ENCODE results near the gene MTHFD2L. TPM values are rescaled to one million over a fixed set of nuclear protein-coding genes. Genes with fewer than 3 reads are reported as not detected.

MTHFD2L gene
- total and polyA plus RNA-seq, 9 of the 15 experiments (the other 6 are each of a cell fraction or from before 2014, with no cell fraction given), result 10.0 to 39.0 (median 26.0) TPM

DNA sequence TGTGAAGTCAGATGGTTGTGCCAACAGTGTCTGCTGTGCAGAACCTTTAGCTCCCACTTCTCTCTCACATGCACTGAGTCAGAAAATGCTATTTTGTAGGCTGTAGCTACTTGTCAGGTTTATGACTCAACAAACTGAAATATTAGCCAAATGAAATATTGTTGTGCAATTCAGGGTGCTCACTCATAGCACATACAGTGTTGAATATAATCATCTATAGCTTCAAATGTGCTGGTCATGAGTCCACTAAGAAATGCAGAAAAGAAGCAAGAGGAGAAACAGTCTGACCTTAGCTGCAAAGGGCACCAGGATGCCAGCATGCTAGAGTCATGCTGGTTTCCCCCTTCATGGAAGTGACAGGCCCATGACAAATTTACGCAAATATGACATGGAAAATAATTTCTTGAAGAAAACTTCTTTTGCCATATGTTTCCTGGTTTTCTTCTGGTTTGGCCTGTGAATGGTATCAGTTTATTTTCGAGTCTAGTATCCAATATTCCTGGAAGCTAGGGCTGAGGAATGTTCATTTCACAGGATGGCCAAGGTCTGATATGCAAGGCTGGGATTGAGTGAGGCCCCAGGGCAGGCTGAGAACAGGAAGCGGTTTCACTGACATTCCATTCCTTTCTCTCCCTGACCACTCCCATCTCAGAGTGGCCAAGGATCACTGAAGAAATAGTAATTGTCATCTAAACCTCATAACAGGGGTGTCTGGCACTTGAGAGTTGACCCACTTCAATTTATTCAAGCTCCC lies 48.6 kb upstream of the MTHFD2L start:
- H3K27ac ChIP-seq (ENCODE audit: extremely low read depth, low read depth, low read length), result 0 out of 3 replicates have a peak overlapping the region, but pooled peaks have one; percentile 4
- intact Hi-C loops (cut with micrococcal nuclease) (no loop called here), in situ Hi-C loops (cut with MboI) (no loop called here)
- no peaks in the 10 kb centered on the region for H3K36me3 ChIP-seq (ENCODE audit: control insufficient read depth, insufficient read depth, low read length)
- peaks cover 0 to 11% of the 10 kb centered on the region in 2 experiments; a peak in 3 of 5 replicates for H3K4me1 ChIP-seq (replicated peaks in 1 of 2; ENCODE audit: control insufficient read depth in 2 of 2, insufficient read depth in 2 of 2, low read length in 2 of 2)
- no TSS peak for BruUV-seq (replicated peaks)
- ATAC-seq, result peak; percentile 86
- no peaks in the 10 kb centered on the region for H3K79me2 ChIP-seq (ENCODE audit: control insufficient read depth, insufficient read depth, low read length)
- peak overlapping the region; percentile 51 for H2AFZ ChIP-seq (ENCODE audit: low read depth, low read length)
- no peaks in the 10 kb centered on the region for H3K9me1 ChIP-seq (ENCODE audit: control insufficient read depth, insufficient read depth, low read length)
- no peaks in the 10 kb centered on the region for H3K9me3 ChIP-seq (replicated peaks; ENCODE audit: control insufficient read depth, insufficient read depth, low read depth, low read length)
- no peaks in the 10 kb centered on the region for H4K20me1 ChIP-seq (replicated peaks; ENCODE audit: control insufficient read depth, insufficient read depth, low read length)
- CTCF ChIA-PET (ENCODE audit: low intra/inter-chr PET ratio), result no interaction called here
- DNase-seq (ENCODE audit: extremely low read depth in 1 of 4, low spot score in 3 of 4), result peak in 2 of 4 experiments; percentile 45 to 46
- no peak overlapping the region for H3K4me3 ChIP-seq
- whole genome bisulfite sequencing (ENCODE audit: insufficient coverage, low coverage, missing lambda C conversion rate), result 23% methylated on average over 3 of the region's 3 CpGs
- no peaks in the 10 kb centered on the region for H3K27me3 ChIP-seq (ENCODE audit: control insufficient read depth in 2 of 2, insufficient read depth in 2 of 2, low read length in 2 of 2)
- peak; percentile 67 for FAIRE-seq
- no peak overlapping the region for H3K4me2 ChIP-seq (ENCODE audit: insufficient read depth, low read length)
- no peak overlapping the region for H3K9ac ChIP-seq (ENCODE audit: insufficient read depth in 1 of 2, low read depth in 2 of 2, low read length in 2 of 2)
- POLR2A ChIA-PET, result interaction anchor here (1.4 to 1.8 kb wide), 2 partner anchors 10 to 12 kb away, joined by 3 to 4 read pairs; partner anchors contain the start of gene CXCL2
- TF ChIP-seq JUN (IDR thresholded peaks at IDR 0.05; ENCODE audit: borderline replicate concordance, low read depth, low read length), result peak; percentile 53; the same call in 1 of the 2 replicates
- TF ChIP-seq JUN (CRISPR knock-in tag; IDR thresholded peaks at IDR 0.05; ENCODE audit: borderline replicate concordance), result no peak
- TF ChIP-seq SPI1 (IDR thresholded peaks at IDR 0.05; ENCODE audit: borderline replicate concordance, low read depth, low read length), result peak; percentile 59; the same call in 1 of the 2 replicates
- no peak for TF ChIP-seq DIDO1 (tag; IDR thresholded peaks at IDR 0.05; ENCODE audit: low read depth)
- peak; percentile 59 for TF ChIP-seq GABPA (tag; conservative IDR thresholded peaks at IDR 0.05; ENCODE audit: low read depth)
- no peak for TF ChIP-seq NEUROD1 (IDR thresholded peaks at IDR 0.05; ENCODE audit: borderline replicate concordance, low read depth, low read length, partially characterized antibody)
- peak; percentile 71 for TF ChIP-seq ZNF584 (CRISPR knock-in tag; IDR thresholded peaks at IDR 0.05; ENCODE audit: low read depth)
- no peak for TF ChIP-seq ZFX (CRISPR knock-in tag; IDR thresholded peaks at IDR 0.05)
- TF ChIP-seq KLF6 (CRISPR knock-in tag; IDR thresholded peaks at IDR 0.05; ENCODE audit: borderline replicate concordance), result no peak
- TF ChIP-seq MYNN (IDR thresholded peaks at IDR 0.05), result no peak
- no peak for TF ChIP-seq MYNN (CRISPR knock-in tag; IDR thresholded peaks at IDR 0.05)
- TF ChIP-seq C11orf30 (IDR thresholded peaks at IDR 0.05; ENCODE audit: low read depth), result no peak
- no peak for TF ChIP-seq HDGF (IDR thresholded peaks at IDR 0.05)
- no peak for TF ChIP-seq KAT8 (IDR thresholded peaks at IDR 0.05; ENCODE audit: low read depth)
- no peak for TF ChIP-seq ZBTB5 (IDR thresholded peaks at IDR 0.05)
- no peak for TF ChIP-seq CTCF (IDR thresholded peaks at IDR 0.05 in 2 of 3, conservative IDR thresholded peaks at IDR 0.05 in 1 of 3; ENCODE audit: insufficient read depth in 2 of 3, low read depth in 1 of 3, low read length in 3 of 3)
- TF ChIP-seq, protein P1, sequence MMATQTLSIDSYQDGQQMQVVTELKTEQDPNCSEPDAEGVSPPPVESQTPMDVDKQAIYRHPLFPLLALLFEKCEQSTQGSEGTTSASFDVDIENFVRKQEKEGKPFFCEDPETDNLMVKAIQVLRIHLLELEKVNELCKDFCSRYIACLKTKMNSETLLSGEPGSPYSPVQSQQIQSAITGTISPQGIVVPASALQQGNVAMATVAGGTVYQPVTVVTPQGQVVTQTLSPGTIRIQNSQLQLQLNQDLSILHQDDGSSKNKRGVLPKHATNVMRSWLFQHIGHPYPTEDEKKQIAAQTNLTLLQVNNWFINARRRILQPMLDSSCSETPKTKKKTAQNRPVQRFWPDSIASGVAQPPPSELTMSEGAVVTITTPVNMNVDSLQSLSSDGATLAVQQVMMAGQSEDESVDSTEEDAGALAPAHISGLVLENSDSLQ (IDR thresholded peaks at IDR 0.05), result 0 out of 2 replicates have a peak, but pooled peaks have one; percentile 10
- TF ChIP-seq ZNF766 (CRISPR knock-in tag; conservative IDR thresholded peaks at IDR 0.05), result no peak

Data from K562 (cell line).